HCT116 (cell line): Measurements from ENCODE around the gene BANF1.

ENCODE experiments used
- ATF3 ChIP-seq: IDR thresholded peaks from 2 replicates; pipeline ENCODE4 v1.6.1; 2012
- CEBPB ChIP-seq: IDR thresholded peaks from 2 replicates; pipeline ENCODE4 v1.6.1; 2012; ENCODE audit warnings: low read depth
- CTCF ChIP-seq, 3 experiments: fragments of 200-600 bp in 1 of 3; sonication (generic) in 1 of 3; IDR thresholded peaks in 2 of 3; conservative IDR thresholded peaks in 1 of 3; 2 replicates each; pipeline ENCODE4 v1.5.1; 2012 to 2017; ENCODE audit warnings: low read depth in 2 of 3, low read length in 2 of 3, antibody characterized with exemption in 1 of 3, borderline replicate concordance in 1 of 3, control low read depth in 1 of 3, mild to moderate bottlenecking in 1 of 3, mixed read lengths in 1 of 3, mixed run types in 1 of 3, moderate library complexity in 1 of 3; ENCODE audit not compliant: insufficient read depth in 1 of 3
- EZH2 ChIP-seq: fragments of 200-600 bp; sonication (generic); IDR thresholded peaks from 2 replicates; pipeline ENCODE4 v1.6.1; 2017; ENCODE audit warnings: antibody characterized with exemption, mixed run types
- EZH2phosphoT487 ChIP-seq: fragments of 200-600 bp; IDR thresholded peaks from 2 replicates; pipeline ENCODE4 v1.6.1; 2018; ENCODE audit warnings: antibody characterized with exemption, borderline replicate concordance
- POLR2A ChIP-seq: IDR thresholded peaks from 2 replicates; pipeline ENCODE4 v1.7.0; 2011; ENCODE audit warnings: borderline replicate concordance; ENCODE audit not compliant: insufficient read depth, insufficient read length; ENCODE audit errors: extremely low read depth
- POLR2AphosphoS5 ChIP-seq: IDR thresholded peaks from 2 replicates; pipeline ENCODE4 v1.6.1; 2011; ENCODE audit warnings: mild to moderate bottlenecking, low read depth, low read length, moderate library complexity
- RAD21 ChIP-seq: IDR thresholded peaks from 2 replicates; pipeline ENCODE4 v1.6.1; 2012; ENCODE audit warnings: low read depth, mild to moderate bottlenecking
- SIN3A ChIP-seq: IDR thresholded peaks from 2 replicates; pipeline ENCODE4 v1.6.1; 2012; ENCODE audit warnings: low read depth
- SP1 ChIP-seq: IDR thresholded peaks from 2 replicates; pipeline ENCODE4 v1.6.1; 2012; ENCODE audit warnings: low read depth
- TCF7L2 ChIP-seq: IDR thresholded peaks from 2 replicates; pipeline ENCODE4 v1.7.0; 2011; ENCODE audit warnings: borderline replicate concordance, inconsistent platforms; ENCODE audit not compliant: insufficient read depth, insufficient read length; ENCODE audit errors: extremely low read depth
- YY1 ChIP-seq: IDR thresholded peaks from 2 replicates; pipeline ENCODE4 v1.6.1; 2011; ENCODE audit warnings: low read length, low read depth, moderate library complexity, mild to moderate bottlenecking; ENCODE audit not compliant: insufficient replicate concordance; ENCODE audit errors: extremely low read depth
- TF ChIP-seq, protein P1 (sequence below): IDR thresholded peaks from 2 replicates; pipeline ENCODE4 v1.6.1; 2011; ENCODE audit warnings: mild to moderate bottlenecking, low read length, moderate library complexity; ENCODE audit not compliant: insufficient replicate concordance; ENCODE audit errors: extremely low read depth
- TF ChIP-seq, protein P2 (sequence below): IDR thresholded peaks from 2 replicates; pipeline ENCODE4 v1.6.1; 2012; ENCODE audit warnings: low read depth

- no peak for TF ChIP-seq POLR2AphosphoS5
- TF ChIP-seq EZH2phosphoT487, result no peak
- TF ChIP-seq CTCF (IDR thresholded peaks at IDR 0.05 in 2 of 3, conservative IDR thresholded peaks at IDR 0.05 in 1 of 3; ENCODE audit: borderline replicate concordance in 1 of 3, insufficient read depth in 1 of 3, low read depth in 2 of 3, low read length in 2 of 3), result no peak
- TF ChIP-seq TCF7L2, result no peak
- TF ChIP-seq, protein P1, sequence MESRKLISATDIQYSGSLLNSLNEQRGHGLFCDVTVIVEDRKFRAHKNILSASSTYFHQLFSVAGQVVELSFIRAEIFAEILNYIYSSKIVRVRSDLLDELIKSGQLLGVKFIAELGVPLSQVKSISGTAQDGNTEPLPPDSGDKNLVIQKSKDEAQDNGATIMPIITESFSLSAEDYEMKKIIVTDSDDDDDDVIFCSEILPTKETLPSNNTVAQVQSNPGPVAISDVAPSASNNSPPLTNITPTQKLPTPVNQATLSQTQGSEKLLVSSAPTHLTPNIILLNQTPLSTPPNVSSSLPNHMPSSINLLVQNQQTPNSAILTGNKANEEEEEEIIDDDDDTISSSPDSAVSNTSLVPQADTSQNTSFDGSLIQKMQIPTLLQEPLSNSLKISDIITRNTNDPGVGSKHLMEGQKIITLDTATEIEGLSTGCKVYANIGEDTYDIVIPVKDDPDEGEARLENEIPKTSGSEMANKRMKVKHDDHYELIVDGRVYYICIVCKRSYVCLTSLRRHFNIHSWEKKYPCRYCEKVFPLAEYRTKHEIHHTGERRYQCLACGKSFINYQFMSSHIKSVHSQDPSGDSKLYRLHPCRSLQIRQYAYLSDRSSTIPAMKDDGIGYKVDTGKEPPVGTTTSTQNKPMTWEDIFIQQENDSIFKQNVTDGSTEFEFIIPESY, result no peak
- no peak for TF ChIP-seq CEBPB
- TF ChIP-seq, protein P2, sequence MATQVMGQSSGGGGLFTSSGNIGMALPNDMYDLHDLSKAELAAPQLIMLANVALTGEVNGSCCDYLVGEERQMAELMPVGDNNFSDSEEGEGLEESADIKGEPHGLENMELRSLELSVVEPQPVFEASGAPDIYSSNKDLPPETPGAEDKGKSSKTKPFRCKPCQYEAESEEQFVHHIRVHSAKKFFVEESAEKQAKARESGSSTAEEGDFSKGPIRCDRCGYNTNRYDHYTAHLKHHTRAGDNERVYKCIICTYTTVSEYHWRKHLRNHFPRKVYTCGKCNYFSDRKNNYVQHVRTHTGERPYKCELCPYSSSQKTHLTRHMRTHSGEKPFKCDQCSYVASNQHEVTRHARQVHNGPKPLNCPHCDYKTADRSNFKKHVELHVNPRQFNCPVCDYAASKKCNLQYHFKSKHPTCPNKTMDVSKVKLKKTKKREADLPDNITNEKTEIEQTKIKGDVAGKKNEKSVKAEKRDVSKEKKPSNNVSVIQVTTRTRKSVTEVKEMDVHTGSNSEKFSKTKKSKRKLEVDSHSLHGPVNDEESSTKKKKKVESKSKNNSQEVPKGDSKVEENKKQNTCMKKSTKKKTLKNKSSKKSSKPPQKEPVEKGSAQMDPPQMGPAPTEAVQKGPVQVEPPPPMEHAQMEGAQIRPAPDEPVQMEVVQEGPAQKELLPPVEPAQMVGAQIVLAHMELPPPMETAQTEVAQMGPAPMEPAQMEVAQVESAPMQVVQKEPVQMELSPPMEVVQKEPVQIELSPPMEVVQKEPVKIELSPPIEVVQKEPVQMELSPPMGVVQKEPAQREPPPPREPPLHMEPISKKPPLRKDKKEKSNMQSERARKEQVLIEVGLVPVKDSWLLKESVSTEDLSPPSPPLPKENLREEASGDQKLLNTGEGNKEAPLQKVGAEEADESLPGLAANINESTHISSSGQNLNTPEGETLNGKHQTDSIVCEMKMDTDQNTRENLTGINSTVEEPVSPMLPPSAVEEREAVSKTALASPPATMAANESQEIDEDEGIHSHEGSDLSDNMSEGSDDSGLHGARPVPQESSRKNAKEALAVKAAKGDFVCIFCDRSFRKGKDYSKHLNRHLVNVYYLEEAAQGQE, result no peak
- no peak for TF ChIP-seq POLR2A
- no peak for TF ChIP-seq EZH2
- no peak for TF ChIP-seq SIN3A
- no peak for TF ChIP-seq YY1
- no peak for TF ChIP-seq RAD21
- no peak for TF ChIP-seq SP1
- TF ChIP-seq ATF3, result no peak
Measured at GRCh38 chr11:65972116-65972515, 30.2 kb upstream of the BANF1 start.
